AG20443 (cell line): Measurements from ENCODE around the gene OR51B6.
A peak's percentile ranks its signal among the peaks of the same experiment; 100 is the strongest.
"Not testable (repeated sequence)": the region's sequence is repeated elsewhere in the genome, so short reads cannot be mapped to it uniquely, and the experiment has no call there.

Experiments
- DNase-seq: peaks from one replicate; pipeline ENCODE4 v3.0.0; 2012; ENCODE audit warnings: low spot score, mixed read lengths

OR51B6 gene

DNA sequence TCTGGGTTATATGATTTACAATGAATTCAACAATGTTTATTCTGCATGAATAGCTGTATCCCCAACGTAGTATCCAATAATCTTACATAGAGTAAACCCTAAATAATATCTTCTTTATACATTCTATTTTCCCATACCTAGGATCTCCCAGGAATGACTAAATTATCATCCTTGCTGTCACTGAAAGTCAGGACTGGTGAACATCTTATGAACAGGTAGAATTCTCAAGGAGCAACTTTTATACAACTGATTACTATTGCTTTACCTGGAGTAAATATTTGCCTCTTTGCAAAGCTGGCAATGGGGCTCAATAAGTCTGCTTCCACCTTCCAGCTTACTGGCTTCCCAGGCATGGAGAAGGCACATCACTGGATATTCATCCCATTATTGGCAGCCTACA lies at the start of gene OR51B6:
Gene OR51B6, plus strand, starts transcription at position 301 of the 400 bp plus-strand sequence. Its CDS starts 0 bp downstream, at position 301.
- no peak for DNase-seq

DNA sequence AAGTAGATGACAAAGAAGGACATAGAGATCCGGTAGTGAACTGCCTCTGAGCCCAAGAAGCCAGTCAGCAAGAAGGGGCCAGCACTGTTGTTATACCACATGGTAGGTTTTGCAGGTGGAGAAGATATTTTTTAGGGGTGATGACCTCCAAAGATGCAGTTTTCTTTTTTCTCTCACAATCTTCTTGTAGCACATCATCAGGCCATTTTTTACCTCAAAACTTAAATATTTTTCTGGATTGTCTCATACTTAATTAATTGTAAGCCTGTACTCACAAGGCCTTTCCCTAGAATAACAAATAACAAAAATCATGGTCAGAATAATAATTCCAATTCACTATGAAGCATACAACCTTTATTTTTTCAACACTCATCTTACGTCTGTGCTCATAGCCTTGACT lies 49.5 kb upstream of the OR51B6 start, which contains the start of gene OR51B4:
Gene OR51B4, minus strand, starts transcription at position 101 of the 400 bp plus-strand sequence. Its CDS starts 0 bp downstream, at position 101.
- no peak for DNase-seq

- no peak for DNase-seq
Measured at GRCh38 chr11:5303626-5304025, 47.7 kb upstream of the OR51B6 start.

- peak; percentile 40 for DNase-seq
Measured at GRCh38 chr11:5304046-5304445, 47.3 kb upstream of the OR51B6 start.

DNA sequence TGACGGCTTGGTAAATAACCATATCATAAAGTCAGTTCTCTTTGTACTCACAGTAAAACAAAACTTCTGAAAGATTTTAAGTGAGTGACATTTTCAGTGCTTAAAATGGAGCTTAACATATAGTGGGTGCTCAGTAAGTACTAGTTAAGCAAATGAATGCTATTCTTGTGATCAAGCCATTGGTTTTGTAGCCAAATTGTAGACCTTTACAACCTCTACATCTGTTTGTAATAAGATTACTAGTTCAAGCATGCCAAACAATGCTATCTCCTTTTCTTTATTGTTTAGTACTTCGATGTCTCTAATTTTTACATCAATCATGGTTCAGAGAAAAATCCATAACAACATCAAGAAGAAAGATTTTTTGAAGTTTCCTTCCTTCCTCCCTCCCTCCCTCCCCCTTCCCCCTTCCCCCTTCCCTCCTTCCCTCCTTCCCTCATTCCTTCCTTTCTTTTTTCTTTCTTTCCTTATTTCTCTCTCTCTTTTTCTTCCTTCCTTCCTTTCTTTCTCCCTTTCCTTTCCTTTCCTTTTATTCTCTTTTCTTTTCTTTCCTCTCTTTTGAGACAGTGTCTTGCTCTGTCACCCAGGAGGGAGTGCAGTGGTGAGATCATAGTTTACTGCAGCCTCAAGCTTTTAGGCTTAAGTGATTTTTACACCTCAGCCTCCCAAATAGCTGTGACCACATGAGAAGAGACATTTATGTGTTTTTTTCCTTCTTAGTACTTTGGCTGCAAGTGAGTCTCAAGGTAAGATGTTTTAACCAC lies 43.9 kb upstream of the OR51B6 start:
- DNase-seq, result no peak

- DNase-seq, result no peak
Measured at GRCh38 chr11:5310423-5310822, 40.9 kb upstream of the OR51B6 start.

DNA sequence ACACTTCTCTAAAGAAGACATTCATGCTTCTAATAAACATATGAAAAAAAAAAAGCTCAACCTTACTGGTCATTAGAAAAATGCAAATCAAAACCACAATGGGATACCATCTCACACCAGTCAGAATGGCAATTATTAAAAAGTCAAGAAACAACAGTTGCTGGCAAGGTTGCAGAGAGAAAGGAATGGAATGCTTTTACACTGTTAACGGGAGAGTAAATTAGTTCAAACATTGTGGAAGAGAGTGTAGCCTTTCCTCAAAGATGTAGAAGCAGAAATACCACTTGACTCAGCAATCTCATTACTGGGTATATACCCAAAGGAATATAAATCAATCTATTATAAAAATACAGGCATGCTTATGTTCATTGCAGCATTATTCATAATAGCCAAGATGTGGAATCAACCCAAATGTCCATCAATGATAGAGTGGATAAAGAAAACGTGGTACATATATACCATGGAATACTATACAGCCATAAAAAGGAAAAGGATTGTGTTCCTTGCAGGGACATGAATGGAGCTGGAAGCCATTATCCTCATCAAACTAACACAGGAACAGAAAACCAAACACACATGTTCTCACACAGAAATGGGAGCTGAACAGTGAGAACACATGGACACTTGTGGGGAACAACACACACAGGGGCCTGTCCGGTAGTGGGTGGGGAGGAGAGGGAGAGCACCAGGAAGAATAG lies 37.8 kb upstream of the OR51B6 start:
- not testable (repeated sequence) for DNase-seq

DNA sequence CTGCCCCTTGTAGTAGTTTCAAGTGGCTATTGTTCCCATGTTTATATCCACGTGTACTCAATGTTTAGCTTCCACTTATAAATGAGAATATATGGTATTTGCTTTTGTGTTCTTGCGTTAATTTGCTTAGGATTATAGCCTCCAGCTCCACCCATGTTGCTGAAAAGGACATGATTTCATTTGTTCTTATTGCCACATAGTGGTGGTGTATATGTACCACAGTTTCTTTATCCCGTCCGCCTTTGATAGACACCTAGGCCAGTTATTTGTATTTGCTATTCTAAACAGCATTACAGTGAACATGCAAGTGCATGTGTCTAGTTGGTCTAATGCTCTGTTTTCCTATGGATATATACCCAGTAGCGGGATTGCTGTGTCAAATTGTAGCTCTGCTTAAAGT lies 34.0 kb upstream of the OR51B6 start:
- DNase-seq, result no peak

- DNase-seq, result no peak
Measured at GRCh38 chr11:5324197-5324596, 27.1 kb upstream of the OR51B6 start, which contains the start of gene OR51B2. TSS of gene OR51B2 (minus strand) at chr11:5324297. CDS start at chr11:5324297, 0 bp downstream.

DNA sequence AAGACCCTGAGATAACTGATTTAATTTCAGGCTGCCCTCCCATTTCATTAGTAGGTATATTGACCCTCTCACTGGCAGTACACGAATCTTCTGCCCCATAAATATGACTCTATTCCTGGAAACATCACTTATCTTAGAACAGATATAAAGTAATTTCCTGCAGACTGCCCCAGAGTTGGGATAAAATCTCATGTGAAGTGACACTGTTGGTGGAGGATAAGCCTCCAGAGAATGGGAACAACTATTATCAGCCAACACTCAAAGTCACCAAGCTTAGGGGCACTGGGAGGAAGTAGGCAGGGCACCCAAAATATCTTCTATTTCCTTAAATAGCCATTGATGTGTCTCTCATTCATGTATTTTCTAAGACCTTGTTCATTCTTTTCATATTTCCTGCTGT lies 16.1 kb upstream of the OR51B6 start:
- DNase-seq, result no peak

DNA sequence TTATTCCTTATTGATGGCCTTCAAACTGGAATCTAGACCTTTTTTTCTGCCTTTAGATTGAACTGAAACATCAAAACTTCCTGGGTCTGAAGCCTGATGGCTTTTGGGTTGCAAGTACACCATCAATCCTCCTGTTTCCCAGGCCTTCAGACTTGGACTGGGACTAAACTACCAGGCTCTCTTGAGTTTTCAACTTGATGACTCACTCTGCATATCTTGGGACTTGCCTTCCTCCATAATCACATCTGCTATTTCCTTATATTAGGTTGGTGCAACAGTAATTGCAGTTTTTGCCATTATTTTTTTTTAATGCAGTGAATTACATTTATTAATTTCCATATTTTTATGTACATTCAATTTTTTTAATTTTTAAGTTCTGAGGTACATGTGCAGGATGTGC lies 15.0 kb upstream of the OR51B6 start:
- peak; percentile 14 for DNase-seq

DNA sequence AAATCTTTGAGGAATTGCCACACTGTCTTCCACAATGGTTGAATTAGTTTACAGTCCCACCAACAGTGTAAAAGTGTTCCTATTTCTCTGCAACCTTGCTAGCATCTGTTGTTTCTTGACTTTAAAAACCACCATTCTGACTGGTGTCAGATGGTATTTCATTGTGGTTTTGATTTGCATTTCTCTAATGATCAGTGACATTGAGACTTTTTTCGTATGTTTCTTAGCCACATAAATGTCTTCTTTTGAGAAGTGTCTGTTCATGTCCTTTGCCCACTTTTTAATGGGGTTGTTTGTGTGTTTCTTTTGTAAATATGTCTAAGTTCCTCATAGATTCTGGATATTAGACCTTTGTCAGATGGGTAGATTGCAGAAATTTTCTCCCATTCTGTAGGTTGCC lies 14.1 kb upstream of the OR51B6 start:
- not testable (repeated sequence) for DNase-seq

- no peak for DNase-seq
Measured at GRCh38 chr11:5339771-5340322, 11.5 kb upstream of the OR51B6 start.

DNA sequence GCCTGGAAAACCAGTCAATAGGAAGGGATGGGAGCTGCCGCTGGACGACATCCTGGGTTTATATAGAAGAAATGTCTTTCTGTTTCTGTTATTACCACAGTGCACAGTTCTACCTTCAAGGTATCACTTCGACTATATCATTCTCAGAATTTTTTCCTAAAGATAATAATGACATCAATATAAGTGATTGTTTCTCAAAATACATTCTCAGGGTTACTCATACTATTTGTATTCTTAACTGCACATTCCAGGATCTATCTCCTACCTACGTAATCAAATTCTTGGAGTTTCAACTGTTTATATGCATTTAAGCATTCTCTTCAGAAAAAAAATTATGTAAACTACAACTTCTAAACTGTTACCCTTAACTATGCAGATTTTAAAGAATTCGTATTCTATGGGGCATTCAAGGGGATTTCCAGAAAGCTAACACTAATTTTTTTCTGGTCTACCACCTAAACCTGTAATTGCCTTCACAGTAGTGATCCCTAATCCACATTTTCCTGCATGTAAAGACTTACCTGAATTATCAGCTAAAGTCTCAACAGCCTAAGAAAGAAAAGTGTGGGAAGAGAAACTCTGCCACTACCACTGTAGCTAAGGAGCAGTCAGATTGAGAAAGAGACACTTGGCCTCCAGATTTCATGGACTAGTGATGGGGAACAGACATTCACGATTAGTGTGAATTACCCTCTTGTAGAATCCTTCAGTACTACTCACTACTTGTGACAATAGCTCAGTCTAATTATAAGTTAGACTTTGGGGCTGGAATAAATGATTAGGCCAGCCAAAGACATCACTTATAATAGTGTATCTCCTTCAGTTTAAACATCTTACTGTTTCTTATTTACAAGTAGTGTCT lies 7.6 kb upstream of the OR51B6 start, which contains the start of gene OR51B5:
Gene OR51B5, minus strand, starts transcription at position 51 of the 862 bp plus-strand sequence. Its CDS starts 0 bp downstream, at position 51.
- no peak for DNase-seq

DNA sequence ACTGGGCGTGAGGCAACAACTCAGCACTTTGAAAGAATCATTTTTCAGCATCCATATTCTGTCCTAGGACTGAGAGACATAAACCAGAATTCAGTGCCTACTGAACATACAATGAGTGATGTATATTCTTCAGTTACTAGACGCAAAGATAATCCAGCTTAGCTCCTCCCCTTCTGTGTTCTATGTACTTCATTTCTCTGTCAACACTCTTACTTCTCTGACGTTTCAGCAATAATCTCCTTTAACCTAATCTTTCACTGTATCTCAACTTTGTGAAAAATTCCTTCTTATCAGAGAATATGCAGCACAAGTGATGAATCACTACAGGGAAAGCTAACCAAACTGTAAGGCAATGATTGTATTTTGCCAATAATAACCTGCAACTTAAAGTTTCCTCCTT lies 5.5 kb upstream of the OR51B6 start:
- DNase-seq, result no peak

DNA sequence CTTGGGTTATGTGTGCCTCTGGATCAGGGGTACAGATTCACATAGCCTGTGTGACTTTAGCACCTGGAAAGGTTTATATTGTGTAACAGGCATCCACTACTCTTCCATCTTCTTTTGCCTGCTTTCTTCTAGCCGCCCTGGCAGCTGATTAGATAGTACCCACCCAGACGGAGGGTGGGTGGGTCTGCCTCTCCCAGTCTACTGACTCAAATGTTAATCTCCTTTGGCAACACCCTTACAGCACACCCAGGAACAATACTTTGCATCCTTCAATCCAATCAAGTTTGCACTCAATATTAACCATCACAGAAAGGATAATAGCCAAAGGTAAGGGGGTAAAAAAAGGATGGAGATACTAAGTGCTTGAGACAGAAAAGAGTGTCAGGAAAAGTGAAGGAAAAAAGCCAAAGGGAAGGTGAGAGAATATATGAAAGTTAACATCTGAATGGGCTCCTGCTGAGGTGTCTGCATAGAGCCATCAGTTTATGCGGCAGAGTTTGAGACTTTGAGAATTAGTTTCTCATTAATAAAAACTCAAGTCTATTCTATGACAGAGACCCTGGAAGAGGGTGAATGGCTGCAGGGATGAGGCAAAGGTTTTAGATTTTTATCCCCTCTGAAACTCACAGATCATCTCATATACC lies 2.6 kb upstream of the OR51B6 start:
- no peak for DNase-seq

DNA sequence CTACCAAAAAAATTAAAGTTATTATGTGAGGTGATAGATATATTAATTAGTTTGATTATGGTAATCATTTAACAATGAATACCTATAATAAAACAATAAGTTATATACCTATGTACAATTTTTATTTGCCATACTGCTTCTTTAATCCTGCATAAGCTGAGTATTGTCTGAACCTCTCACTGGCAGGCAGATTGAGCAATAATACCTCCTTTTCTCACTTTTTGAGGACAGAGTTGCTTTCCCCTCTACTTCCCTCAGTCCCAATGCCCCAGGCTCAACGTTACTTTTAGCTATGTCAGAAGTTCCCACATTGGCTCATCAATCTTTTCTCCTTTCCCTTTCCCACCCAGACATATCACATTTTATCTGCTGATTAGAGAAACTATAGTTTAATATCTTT lies 1.8 kb upstream of the OR51B6 start:
- DNase-seq, result no peak

GRCh38 chr11:5356031-5356430 lies 4.7 kb downstream of the OR51B6 start:
- not testable (repeated sequence) for DNase-seq

DNA sequence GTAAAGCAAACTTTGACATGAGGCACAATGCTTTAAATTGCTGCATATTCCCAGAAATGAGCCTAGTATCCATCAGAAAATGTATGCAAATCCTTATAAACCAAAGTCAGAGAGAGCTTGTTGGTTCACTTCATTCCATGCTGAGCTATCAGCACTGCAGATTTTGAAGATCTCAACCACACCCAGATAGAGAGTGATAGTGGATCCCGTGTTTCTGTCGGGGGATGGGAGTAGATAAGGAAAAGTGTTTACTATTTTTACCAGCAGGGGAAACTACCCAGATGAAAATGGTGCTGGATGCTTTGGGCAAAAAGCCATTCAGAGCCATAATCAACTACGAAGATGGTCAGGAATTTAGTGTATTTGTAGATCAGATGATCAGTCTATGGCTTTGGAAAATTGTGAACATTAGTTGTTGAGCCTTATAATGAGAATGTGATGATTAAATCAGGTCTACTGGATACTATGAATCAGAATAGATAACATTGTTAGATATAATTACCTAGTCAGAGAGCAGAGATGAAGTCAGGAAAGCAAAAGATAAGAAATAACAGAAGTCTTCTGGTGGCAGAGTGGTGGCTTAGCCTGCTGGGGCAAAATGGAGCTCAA lies 10.8 kb downstream of the OR51B6 start:
- DNase-seq, result no peak

GRCh38 chr11:5363679-5364078 lies 12.4 kb downstream of the OR51B6 start:
- DNase-seq, result no peak

- DNase-seq, result peak; percentile 69
Measured at GRCh38 chr11:5364214-5364613, 12.9 kb downstream of the OR51B6 start.
